ENCODE results near the gene ATRNL1.

GRCh38 chr10:115818012-115818411 is 724.8 kb downstream of the ATRNL1 start:
- TF ChIP-seq CTCF (IDR thresholded peaks at IDR 0.05) (no peak), POLR2A (IDR thresholded peaks at IDR 0.05) (no peak)
